Fibroblast of villous mesenchyme (primary cell): ENCODE results near the gene DUSP7. TPM values are rescaled to one million over a fixed set of nuclear protein-coding genes. Genes with fewer than 3 reads are reported as not detected.

Experiments
- DNase-seq: peaks from one replicate; pipeline ENCODE4 v3.0.0-alpha.2; 2010; ENCODE audit warnings: low read depth
- H3K4me3 ChIP-seq: 2 replicates; pipeline ENCODE4 v1.5.1; 2011; ENCODE audit warnings: low read depth, mild to moderate bottlenecking, low read length
- CTCF ChIP-seq: IDR thresholded peaks from 2 replicates; pipeline ENCODE4 v1.5.1; 2012; ENCODE audit warnings: low read depth, mild to moderate bottlenecking, low read length; ENCODE audit not compliant: insufficient read depth
- total RNA-seq: library from RNA; depleted of rRNA; stranded (reverse); fragments of >200 nt; gene quantifications from 2 replicates; pipeline ENCODE4 v1.2.3, GENCODE V29; 2012

DUSP7 gene
- total RNA-seq, 1 donor, result 21.2 TPM

GRCh38 chr3:52022323-52023100, 33.9 kb downstream of the DUSP7 start:
- no peak for TF ChIP-seq CTCF
- DNase-seq, result no peak
- H3K4me3 ChIP-seq, result no peak overlapping the region

- TF ChIP-seq CTCF, result no peak
- DNase-seq, result no peak
- no peak overlapping the region for H3K4me3 ChIP-seq
Observed at GRCh38 chr3:52021489-52022268, 34.7 kb downstream of the DUSP7 start.

GRCh38 chr3:52020796-52021195, 35.6 kb downstream of the DUSP7 start:
- H3K4me3 ChIP-seq, result no peak overlapping the region
- TF ChIP-seq CTCF, result no peak
- DNase-seq, result no peak

GRCh38 chr3:52019352-52020080, 36.9 kb downstream of the DUSP7 start:
- no peak for TF ChIP-seq CTCF

GRCh38 chr3:52018319-52019000, 37.9 kb downstream of the DUSP7 start:
- H3K4me3 ChIP-seq, result no peak overlapping the region
- no peak for DNase-seq
- no peak for TF ChIP-seq CTCF

More at GRCh38 chr3:52019352-52020080, 36.9 kb downstream of the DUSP7 start:
- DNase-seq, result no peak
- no peak overlapping the region for H3K4me3 ChIP-seq

- no peak overlapping the region for H3K4me3 ChIP-seq
- no peak for TF ChIP-seq CTCF
- no peak for DNase-seq
Observed at GRCh38 chr3:52017586-52017985, 38.8 kb downstream of the DUSP7 start.
